Caco-2 (cell line): ENCODE data around the gene CTNNA2. TPM values are rescaled to one million over a fixed set of nuclear protein-coding genes. Genes with fewer than 3 reads are reported as not detected.

ENCODE experiments used
- BruUV-seq: library from RNA; stranded (reverse); fragments of 400-500 nt; replicated peaks from 2 replicates; lab custom pipeline; 2021; lab: Mats Ljungman, UMichigan
- CTCF ChIA-PET: fragments of 300-600 bp; sonication (Branson Sonifier 250); formaldehyde crosslinking; loops from one replicate; lab custom pipeline; 2022; ENCODE audit warnings: antibody characterized with exemption; lab: Charles Lee
- POLR2A ChIA-PET: fragments of 300-600 bp; sonication (Branson Sonifier 250); formaldehyde crosslinking; loops from one replicate; lab custom pipeline; 2022; ENCODE audit warnings: antibody characterized with exemption; lab: Charles Lee
- DNase-seq, 2 experiments: peaks; one replicate each; pipeline versions ENCODE4 v3.0.0 to v3.0.0-alpha.2; 2020 to 2022
- H3K27me3 ChIP-seq: replicated peaks from 2 replicates; pipeline ENCODE4 v1.6.0; 2011; ENCODE audit warnings: low read length; ENCODE audit not compliant: control insufficient read depth, insufficient read depth
- H3K36me3 ChIP-seq: 2 replicates; pipeline ENCODE4 v1.5.1; 2011; ENCODE audit warnings: low read length; ENCODE audit not compliant: control insufficient read depth, insufficient read depth
- H3K4me1 ChIP-seq: fragments of 250-450 bp; sonication (Bioruptor Pico); 2 replicates; pipeline ENCODE4 v1.5.1; 2020; ENCODE audit warnings: mild to moderate bottlenecking
- H3K4me3 ChIP-seq: 2 replicates; pipeline ENCODE4 v1.5.1; 2011; ENCODE audit warnings: low read depth, mild to moderate bottlenecking, control low read depth, low read length
- H3K9me3 ChIP-seq: fragments of 250-450 bp; sonication (Bioruptor Pico); 2 replicates; pipeline ENCODE4 v1.5.1; 2020; ENCODE audit warnings: mild to moderate bottlenecking, moderate library complexity
- H3K27ac Mint-ChIP-seq: one replicate; pipeline ENCODE4 v1.8.0; 2022; ENCODE audit warnings: mixed read lengths; ENCODE audit not compliant: unreplicated experiment
- H3K27me3 Mint-ChIP-seq: one replicate; pipeline ENCODE4 v1.8.0; 2022; ENCODE audit warnings: mixed read lengths; ENCODE audit not compliant: insufficient read depth, unreplicated experiment
- H3K36me3 Mint-ChIP-seq: one replicate; pipeline ENCODE4 v1.8.0; 2022; ENCODE audit warnings: mild to moderate bottlenecking, mixed read lengths; ENCODE audit not compliant: insufficient read depth, unreplicated experiment
- H3K4me1 Mint-ChIP-seq: one replicate; pipeline ENCODE4 v1.8.0; 2022; ENCODE audit warnings: low read depth, mixed read lengths; ENCODE audit not compliant: unreplicated experiment
- H3K4me3 Mint-ChIP-seq: one replicate; pipeline ENCODE4 v1.8.0; 2022; ENCODE audit warnings: mild to moderate bottlenecking, moderate library complexity, mixed read lengths; ENCODE audit not compliant: unreplicated experiment
- H3K9me3 Mint-ChIP-seq: one replicate; pipeline ENCODE4 v1.8.0; 2022; ENCODE audit warnings: mixed read lengths; ENCODE audit not compliant: unreplicated experiment
- CTCF ChIP-seq, 2 experiments: fragments of 200-600 bp in 1 of 2; IDR thresholded peaks; 1 replicate in 1 of 2; 2 replicates in 1 of 2; pipeline versions ENCODE4 v1.5.1 to v1.8.0; 2011 to 2022; ENCODE audit warnings: antibody characterized with exemption in 1 of 2, control low read depth in 1 of 2, inconsistent platforms in 1 of 2, low read depth in 1 of 2, low read length in 1 of 2, mild to moderate bottlenecking in 1 of 2, moderate library complexity in 1 of 2; ENCODE audit not compliant: insufficient read depth in 1 of 2, severe bottlenecking in 1 of 2, unreplicated experiment in 1 of 2
- intact Hi-C: fragments of 100-400 bp; cut with micrococcal nuclease; formaldehyde crosslinking; loops from one replicate; pipeline ENCODE4 v1.10.0; 2022; ENCODE audit not compliant: unreplicated experiment
- total RNA-seq: library from RNA; stranded (reverse); gene quantifications from 2 replicates; pipeline ENCODE4 v1.2.3, GENCODE V29; 2022

CTNNA2 gene
- total RNA-seq, 1 experiment from 2014 or later: not detected

- BruUV-seq: no TSS peak
- no peaks in the 10 kb centered on the region for H3K4me1 ChIP-seq
- intact Hi-C loops: loop anchor here (1.0 kb wide), 3 partner anchors 653 to 896 kb away; no protein-coding TSS in a partner anchor
- H3K27me3 ChIP-seq: no peaks in the 10 kb centered on the region
- peak in 1 of 2 experiments; percentile 71 for DNase-seq
- H3K4me1 Mint-ChIP-seq: no peaks in the 10 kb centered on the region
- no peaks in the 10 kb centered on the region for H3K36me3 ChIP-seq
- no peak overlapping the region for H3K27ac Mint-ChIP-seq
- no peaks in the 10 kb centered on the region for H3K9me3 ChIP-seq
- H3K4me3 Mint-ChIP-seq: no peak overlapping the region
- ChIA-PET POLR2A (no interaction called here), CTCF (no interaction called here)
- H3K4me3 ChIP-seq: no peak overlapping the region
- peaks cover 14% of the 10 kb centered on the region for H3K27me3 Mint-ChIP-seq
- H3K9me3 Mint-ChIP-seq: no peaks in the 10 kb centered on the region
- H3K36me3 Mint-ChIP-seq: no peaks in the 10 kb centered on the region
- TF ChIP-seq CTCF (IDR thresholded peaks at IDR 0.05; ENCODE audit: insufficient read depth in 1 of 2, low read depth in 1 of 2, low read length in 1 of 2, severe bottlenecking in 1 of 2, unreplicated experiment in 1 of 2): peak; percentile 80 to 81
Measured at GRCh38 chr2:79887747-79888374, 375.0 kb downstream of the CTNNA2 start.

GRCh38 chr2:79892123-79892522, 379.3 kb downstream of the CTNNA2 start:
- H3K27ac Mint-ChIP-seq: no peak overlapping the region
- ChIA-PET CTCF (no interaction called here), POLR2A (no interaction called here)
- H3K9me3 ChIP-seq: no peaks in the 10 kb centered on the region
- H3K4me3 ChIP-seq: no peak overlapping the region
- H3K4me1 ChIP-seq: no peaks in the 10 kb centered on the region
- H3K36me3 ChIP-seq: no peaks in the 10 kb centered on the region
- no peaks in the 10 kb centered on the region for H3K36me3 Mint-ChIP-seq
- H3K27me3 Mint-ChIP-seq: peaks cover 20% of the 10 kb centered on the region
- no peaks in the 10 kb centered on the region for H3K4me1 Mint-ChIP-seq
- no peak for TF ChIP-seq CTCF (IDR thresholded peaks at IDR 0.05; ENCODE audit: insufficient read depth in 1 of 2, low read depth in 1 of 2, low read length in 1 of 2, severe bottlenecking in 1 of 2, unreplicated experiment in 1 of 2)
- H3K27me3 ChIP-seq: no peaks in the 10 kb centered on the region
- DNase-seq: no peak
- H3K4me3 Mint-ChIP-seq: no peak overlapping the region
- intact Hi-C loops: no loop called here
- no TSS peak for BruUV-seq
- H3K9me3 Mint-ChIP-seq: no peaks in the 10 kb centered on the region

- Histone ChIP-seq H3K36me3 (no peaks in the 10 kb centered on the region), H3K4me3 (no peak overlapping the region), H3K4me1 (no peaks in the 10 kb centered on the region), H3K27me3 (no peaks in the 10 kb centered on the region), H3K9me3 (no peaks in the 10 kb centered on the region)
- ChIA-PET POLR2A (no interaction called here), CTCF (no interaction called here)
- no peaks in the 10 kb centered on the region for H3K9me3 Mint-ChIP-seq
- no peak for DNase-seq
- no peak overlapping the region for H3K4me3 Mint-ChIP-seq
- BruUV-seq: no TSS peak
- H3K36me3 Mint-ChIP-seq: no peaks in the 10 kb centered on the region
- H3K27ac Mint-ChIP-seq: no peak overlapping the region
- intact Hi-C loops: no loop called here
- H3K4me1 Mint-ChIP-seq: no peaks in the 10 kb centered on the region
- TF ChIP-seq CTCF (IDR thresholded peaks at IDR 0.05; ENCODE audit: insufficient read depth in 1 of 2, low read depth in 1 of 2, low read length in 1 of 2, severe bottlenecking in 1 of 2, unreplicated experiment in 1 of 2): no peak
- peaks cover 24% of the 10 kb centered on the region for H3K27me3 Mint-ChIP-seq
Measured at GRCh38 chr2:79899196-79899595, 386.3 kb downstream of the CTNNA2 start.
